GM12878 (cell line): Measurements from ENCODE around the gene SLAMF8. TPM values are rescaled to one million over a fixed set of nuclear protein-coding genes. Genes with fewer than 3 reads are reported as not detected.

ENCODE experiments used
- ATAC-seq: fragments of 200-7000 bp; cut with Tn5 transposase; 3 replicates; pipeline ENCODE4 v1.9.1; 2020; ENCODE audit warnings: mild to moderate bottlenecking, moderate library complexity
- BruUV-seq: library from RNA; stranded (reverse); fragments of 400-500 nt; replicated peaks from 2 replicates; lab custom pipeline; 2021; lab: Mats Ljungman, UMichigan
- CTCF ChIA-PET: fragments of 300-600 bp; sonication (Branson Sonifier 250); formaldehyde crosslinking; extraction: SDS; loops from one replicate; lab custom pipeline; 2021; ENCODE audit warnings: inconsistent platforms; lab: Yijun Ruan, JAX
- POLR2A ChIA-PET: fragments of 350-600 bp; formaldehyde crosslinking; extraction: SDS; loops from one replicate; lab custom pipeline; 2021; ENCODE audit warnings: inconsistent platforms; lab: Charles Lee
- RAD21 ChIA-PET: fragments of 300-600 bp; sonication (Branson Sonifier 250); formaldehyde crosslinking; loops from one replicate; lab custom pipeline; 2023; ENCODE audit warnings: antibody characterized with exemption; ENCODE audit not compliant: unreplicated experiment; lab: Charles Lee
- SMC1A ChIA-PET: fragments of 300-600 bp; sonication (Branson Sonifier 250); formaldehyde crosslinking; loops from one replicate; lab custom pipeline; 2023; ENCODE audit not compliant: unreplicated experiment, uncharacterized antibody; lab: Charles Lee
- DNase-seq: peaks from one replicate; pipeline ENCODE4 v3.0.0-alpha.2; 2011; ENCODE audit warnings: low read depth, low spot score
- FAIRE-seq: peaks from 3 replicates; lab custom pipeline; 2011; peaks lifted over from hg19 to GRCh38; lab: Jason Lieb, UNC
- H2AFZ ChIP-seq: 2 replicates; pipeline ENCODE4 v1.6.0; 2011; ENCODE audit warnings: low read depth, low read length, control low read depth; ENCODE audit not compliant: control insufficient read depth
- H3K27ac ChIP-seq: 2 replicates; pipeline ENCODE4 v1.5.1; 2011; ENCODE audit warnings: control low read depth; ENCODE audit not compliant: control insufficient read depth, insufficient read depth
- H3K27me3 ChIP-seq, 2 experiments: replicated peaks in 1 of 2; 2 replicates each; pipeline versions ENCODE4 v1.6.0 to v1.6.1; 2011; ENCODE audit warnings: low read length in 1 of 2; ENCODE audit not compliant: control insufficient read depth in 2 of 2, insufficient read depth in 2 of 2
- H3K36me3 ChIP-seq, 2 experiments: 2 replicates each; pipeline ENCODE4 v1.5.1; 2011; ENCODE audit warnings: low read length in 1 of 2; ENCODE audit not compliant: control insufficient read depth in 2 of 2, insufficient read depth in 2 of 2
- H3K4me1 ChIP-seq: 2 replicates; pipeline ENCODE4 v1.6.1; 2011; ENCODE audit warnings: mild to moderate bottlenecking, low read length, moderate library complexity, mixed read lengths; ENCODE audit not compliant: control insufficient read depth, insufficient read depth
- H3K4me2 ChIP-seq: 2 replicates; pipeline ENCODE4 v1.6.0; 2011; ENCODE audit warnings: control low read depth; ENCODE audit not compliant: control insufficient read depth, insufficient read depth
- H3K4me3 ChIP-seq: fragments of 200-600 bp; sonication (generic); 2 replicates; pipeline ENCODE4 v1.5.1; 2016
- H3K79me2 ChIP-seq: 2 replicates; pipeline ENCODE4 v1.6.0; 2011; ENCODE audit warnings: low read length; ENCODE audit not compliant: control insufficient read depth, insufficient read depth
- H3K9ac ChIP-seq: 2 replicates; pipeline ENCODE4 v1.8.0; 2011; ENCODE audit warnings: low read length, control low read depth, mixed read lengths; ENCODE audit not compliant: control insufficient read depth, insufficient read depth
- H3K9me3 ChIP-seq: replicated peaks from 3 replicates; pipeline ENCODE4 v1.5.1; 2011; ENCODE audit warnings: mild to moderate bottlenecking, low read length; ENCODE audit not compliant: control insufficient read depth, insufficient read depth
- H4K20me1 ChIP-seq: 2 replicates; pipeline ENCODE4 v1.6.0; 2011; ENCODE audit not compliant: control insufficient read depth, insufficient read depth
- ASH2L ChIP-seq: fragments of 300-600, 200-600 bp; sonication (generic); IDR thresholded peaks from 2 replicates; pipeline ENCODE4 v1.6.1; 2017; ENCODE audit warnings: low read depth, mild to moderate bottlenecking, borderline replicate concordance
- BCL11A ChIP-seq: IDR thresholded peaks from 2 replicates; pipeline ENCODE4 v1.6.1; 2011; ENCODE audit warnings: low read depth, low read length
- BMI1 ChIP-seq: fragments of 450-650 bp; IDR thresholded peaks from 2 replicates; pipeline ENCODE4 v1.6.1; 2016; ENCODE audit warnings: mild to moderate bottlenecking, moderate library complexity, borderline replicate concordance
- FOXK2 ChIP-seq: fragments of 450-650 bp; IDR thresholded peaks from 2 replicates; pipeline ENCODE4 v1.6.1; 2017; ENCODE audit warnings: mild to moderate bottlenecking, moderate library complexity
- IRF4 ChIP-seq: IDR thresholded peaks from 2 replicates; pipeline ENCODE4 v1.6.1; 2011; ENCODE audit warnings: low read depth, low read length
- MTA2 ChIP-seq: fragments of 450-650 bp; IDR thresholded peaks from 2 replicates; pipeline ENCODE4 v1.6.1; 2016; ENCODE audit warnings: low read depth, mild to moderate bottlenecking, moderate library complexity
- NFIC ChIP-seq: IDR thresholded peaks from 2 replicates; pipeline ENCODE4 v1.6.1; 2012; ENCODE audit warnings: low read depth, mild to moderate bottlenecking, inconsistent platforms, low read length, moderate library complexity
- RB1 ChIP-seq: fragments of 450-650 bp; formaldehyde crosslinking; IDR thresholded peaks from 2 replicates; pipeline ENCODE4 v1.6.1; 2017; ENCODE audit warnings: mild to moderate bottlenecking, borderline replicate concordance
- SREBF2 ChIP-seq: IDR thresholded peaks from 2 replicates; pipeline ENCODE4 v1.6.1; 2012; ENCODE audit warnings: mild to moderate bottlenecking, low read length
- STAT3 ChIP-seq: IDR thresholded peaks from 2 replicates; pipeline ENCODE4 v1.6.1; 2011; ENCODE audit warnings: low read depth, low read length, improper control_type of control experiment
- TBL1XR1 ChIP-seq: IDR thresholded peaks from 2 replicates; pipeline ENCODE4 v1.6.1; 2012; ENCODE audit warnings: low read depth, low read length, improper control_type of control experiment
- ZNF274 ChIP-seq: IDR thresholded peaks from one replicate; pipeline ENCODE4 v1.8.0; 2011; ENCODE audit not compliant: insufficient read length, insufficient read depth
- WGBS: methylation state at CpG from one replicate; pipeline ENCODE4 v1.1.6; 2016; ENCODE audit warnings: low lambda C conversion rate; ENCODE audit not compliant: insufficient replicate concordance, insufficient coverage; ENCODE audit errors: missing lambda C conversion rate; 5-methylcytosine and 5-hydroxymethylcytosine counted together
- in situ Hi-C: fragments of 300-500 bp; cut with MboI; formaldehyde crosslinking; loops from 9 replicates; pipeline ENCODE4 v1.14.3; 2018; ENCODE audit warnings: mixed read lengths
- intact Hi-C: fragments of 100-400 bp; cut with micrococcal nuclease; formaldehyde crosslinking; loops from one replicate; pipeline ENCODE4 v1.14.2; 2022; ENCODE audit not compliant: unreplicated experiment
- polyA plus RNA-seq, 11 experiments: library from polyadenylated mRNA; depleted of rRNA in 4 of 11; unstranded in 6 of 11; stranded (reverse) in 5 of 11; fragments of >200 nt; fragmentation: Nextera tagmentation in 4 of 11; fragmentation: Illumina TruSeq in 1 of 11; extraction: Ambion mirVana in 4 of 11; extraction: Trizol in 1 of 11; gene quantifications; 1 replicate in 1 of 11; 2 replicates in 10 of 11; pipeline versions ENCODE4 v1.2.1 to v1.2.3, GENCODE V29; 2011 to 2016; ENCODE audit warnings: inconsistent platforms in 2 of 11, missing spikeins in 2 of 11, low read depth in 1 of 11
- total RNA-seq, 4 experiments: library from RNA; depleted of rRNA in 3 of 4; stranded (reverse); fragments of >200 nt in 3 of 4; fragmentation: Illumina TruSeq in 1 of 4; extraction: Trizol in 1 of 4; gene quantifications; 2 replicates each; pipeline versions ENCODE4 v1.2.1 to v1.2.3, GENCODE V29; 2013 to 2021
- TF ChIP-seq, protein P1 (sequence below): IDR thresholded peaks from 2 replicates; pipeline ENCODE4 v1.6.1; 2011; ENCODE audit warnings: borderline replicate concordance, low read depth, mild to moderate bottlenecking, moderate library complexity, mixed read lengths, low read length; ENCODE audit not compliant: insufficient read depth; ENCODE audit errors: extremely low read length
- TF ChIP-seq, protein P2 (sequence below): fragments of 450-650 bp; formaldehyde crosslinking; IDR thresholded peaks from 2 replicates; pipeline ENCODE4 v1.4.0; 2022; ENCODE audit warnings: mild to moderate bottlenecking, moderate library complexity

SLAMF8 gene
- total and polyA plus RNA-seq, 10 of the 15 experiments (the other 5 are each of a cell fraction or from before 2014, with no cell fraction given): 0.04 to 0.69 (median 0.10) TPM; not detected in 3

DNA sequence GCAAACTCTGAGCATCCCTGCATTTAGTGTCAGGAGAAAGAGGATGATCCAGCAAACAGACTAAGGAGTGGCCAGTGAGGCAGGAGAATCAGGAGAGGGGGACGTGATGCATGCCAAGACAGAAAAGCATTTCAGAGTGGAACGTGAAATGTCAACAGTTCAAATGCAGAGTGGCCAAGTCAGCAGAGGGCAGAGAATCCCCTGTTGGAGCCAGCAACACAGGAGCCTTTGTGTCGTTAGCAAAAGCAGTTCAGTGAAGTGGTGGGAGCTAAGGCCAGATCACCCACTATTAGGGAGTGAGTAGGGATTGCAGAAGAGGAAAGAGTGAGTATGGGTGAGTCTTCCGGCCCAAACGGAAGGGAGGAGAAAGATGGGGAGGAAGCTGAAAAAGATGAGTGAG lies 31.1 kb upstream of the SLAMF8 start:
- SMC1A ChIA-PET: interaction anchor here (11.2 kb wide), 1 partner anchor 94 kb away, joined by 289 read pairs; no protein-coding TSS in a partner anchor
- Histone ChIP-seq H3K4me3 (no peak overlapping the region), H4K20me1 (no peaks in the 10 kb centered on the region), H3K36me3 (no peaks in the 10 kb centered on the region), H3K4me1 (peaks cover 9% of the 10 kb centered on the region), H2AFZ (no peak overlapping the region), H3K27me3 (peaks cover 3 to 5% of the 10 kb centered on the region in 2 experiments), H3K9me3 (no peaks in the 10 kb centered on the region), H3K4me2 (no peak overlapping the region), H3K79me2 (no peaks in the 10 kb centered on the region), H3K9ac (no peak overlapping the region), H3K27ac (no peak overlapping the region)
- RAD21 ChIA-PET: interaction anchor here (5.5 kb wide), 1 partner anchor 96 kb away, joined by 153 read pairs; no protein-coding TSS in a partner anchor
- TF ChIP-seq ZNF274 (no peak), BCL11A (no peak), RB1 (no peak), STAT3 (no peak), FOXK2 (no peak), NFIC (no peak), IRF4 (no peak), BMI1 (no peak), MTA2 (no peak), SREBF2 (no peak), ASH2L (no peak), TBL1XR1 (no peak)
- TF ChIP-seq, protein P1, sequence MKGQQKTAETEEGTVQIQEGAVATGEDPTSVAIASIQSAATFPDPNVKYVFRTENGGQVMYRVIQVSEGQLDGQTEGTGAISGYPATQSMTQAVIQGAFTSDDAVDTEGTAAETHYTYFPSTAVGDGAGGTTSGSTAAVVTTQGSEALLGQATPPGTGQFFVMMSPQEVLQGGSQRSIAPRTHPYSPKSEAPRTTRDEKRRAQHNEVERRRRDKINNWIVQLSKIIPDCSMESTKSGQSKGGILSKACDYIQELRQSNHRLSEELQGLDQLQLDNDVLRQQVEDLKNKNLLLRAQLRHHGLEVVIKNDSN: no peak
- TF ChIP-seq, protein P2, sequence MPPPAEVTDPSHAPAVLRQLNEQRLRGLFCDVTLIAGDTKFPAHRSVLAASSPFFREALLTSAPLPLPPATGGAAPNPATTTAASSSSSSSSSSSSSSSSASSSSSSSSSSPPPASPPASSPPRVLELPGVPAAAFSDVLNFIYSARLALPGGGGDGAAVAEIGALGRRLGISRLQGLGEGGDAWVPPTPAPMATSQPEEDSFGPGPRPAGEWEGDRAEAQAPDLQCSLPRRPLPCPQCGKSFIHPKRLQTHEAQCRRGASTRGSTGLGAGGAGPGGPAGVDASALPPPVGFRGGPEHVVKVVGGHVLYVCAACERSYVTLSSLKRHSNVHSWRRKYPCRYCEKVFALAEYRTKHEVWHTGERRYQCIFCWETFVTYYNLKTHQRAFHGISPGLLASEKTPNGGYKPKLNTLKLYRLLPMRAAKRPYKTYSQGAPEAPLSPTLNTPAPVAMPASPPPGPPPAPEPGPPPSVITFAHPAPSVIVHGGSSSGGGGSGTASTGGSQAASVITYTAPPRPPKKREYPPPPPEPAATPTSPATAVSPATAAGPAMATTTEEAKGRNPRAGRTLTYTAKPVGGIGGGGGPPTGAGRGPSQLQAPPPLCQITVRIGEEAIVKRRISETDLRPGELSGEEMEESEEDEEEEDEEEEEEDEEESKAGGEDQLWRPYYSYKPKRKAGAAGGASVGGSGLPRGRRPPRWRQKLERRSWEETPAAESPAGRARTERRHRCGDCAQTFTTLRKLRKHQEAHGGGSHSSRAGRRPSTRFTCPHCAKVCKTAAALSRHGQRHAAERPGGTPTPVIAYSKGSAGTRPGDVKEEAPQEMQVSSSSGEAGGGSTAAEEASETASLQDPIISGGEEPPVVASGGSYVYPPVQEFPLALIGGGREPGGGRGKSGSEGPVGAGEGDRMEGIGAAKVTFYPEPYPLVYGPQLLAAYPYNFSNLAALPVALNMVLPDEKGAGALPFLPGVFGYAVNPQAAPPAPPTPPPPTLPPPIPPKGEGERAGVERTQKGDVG (CRISPR knock-in tag): no peak
- in situ Hi-C loops: loop anchor here (5.0 kb wide), 2 partner anchors 97 to 212 kb away; no protein-coding TSS in a partner anchor
- DNase-seq: no peak
- no TSS peak for BruUV-seq
- no peak for FAIRE-seq
- intact Hi-C loops: loop anchor here (10.0 kb wide), 1 partner anchor 581 kb away; no protein-coding TSS in a partner anchor
- no peak for ATAC-seq
- POLR2A ChIA-PET: no interaction called here
- CTCF ChIA-PET: interaction anchor here (8.6 to 14.4 kb wide), 2 partner anchors 96 to 211 kb away, joined by 147 to 476 read pairs; no protein-coding TSS in a partner anchor
- 13% methylated on average over 3 of the region's 5 CpGs for WGBS
